Colonic mucosa (tissue), 4 donors: ENCODE measurements around the gene PDK2. TPM values are rescaled to one million over a fixed set of nuclear protein-coding genes. Genes with fewer than 3 reads are reported as not detected.

Experiments used
- DNase-seq: peaks from one replicate; pipeline ENCODE4 v3.0.0-alpha.2; 2020
- H3K27ac ChIP-seq: fragments of 200-600 bp; one replicate; pipeline ENCODE4 v1.8.0; 2021
- H3K27me3 ChIP-seq: fragments of 200-600 bp; one replicate; pipeline ENCODE4 v1.8.0; 2021
- H3K36me3 ChIP-seq: fragments of 200-600 bp; one replicate; pipeline ENCODE4 v1.8.0; 2021
- H3K4me1 ChIP-seq: fragments of 200-600 bp; one replicate; pipeline ENCODE4 v1.8.0; 2021; ENCODE audit warnings: mild to moderate bottlenecking
- H3K4me3 ChIP-seq: fragments of 200-600 bp; one replicate; pipeline ENCODE4 v1.8.0; 2021
- H3K9ac ChIP-seq, 2 donors: one replicate each; pipeline ENCODE4 v1.7.0; 2013; ENCODE audit warnings: control low read depth in 2 of 2, low read depth in 2 of 2, low read length in 2 of 2
- H3K9me3 ChIP-seq: fragments of 200-600 bp; one replicate; pipeline ENCODE4 v1.8.0; 2021
- CTCF ChIP-seq: fragments of 200-600 bp; IDR thresholded peaks from one replicate; pipeline ENCODE4 v1.8.0; 2022; ENCODE audit warnings: antibody characterized with exemption, mild to moderate bottlenecking
- intact Hi-C: fragments of 100-400 bp; cut with DNase I; formaldehyde crosslinking; loops from one replicate; pipeline ENCODE4 v1.14.1; 2022
- total RNA-seq, 2 donors: library from RNA; stranded (reverse); fragmentation: NEBNext Ultra II Directional in 1 of 2; extraction: Animal tissue kit (Norgen Biotek cat#: 25700) in 1 of 2; gene quantifications; one replicate each; pipeline ENCODE4 v1.2.1, GENCODE V29; 2021
- donor health status: healthy.
- donor health status: DM: no; HTN: no; CAD: no.
- donor health status: DM: no; HTN: no; CAD: no.

Gene PDK2
- total RNA-seq, 2 donors from 2014 or later, result 48.8 to 56.4 TPM

DNA sequence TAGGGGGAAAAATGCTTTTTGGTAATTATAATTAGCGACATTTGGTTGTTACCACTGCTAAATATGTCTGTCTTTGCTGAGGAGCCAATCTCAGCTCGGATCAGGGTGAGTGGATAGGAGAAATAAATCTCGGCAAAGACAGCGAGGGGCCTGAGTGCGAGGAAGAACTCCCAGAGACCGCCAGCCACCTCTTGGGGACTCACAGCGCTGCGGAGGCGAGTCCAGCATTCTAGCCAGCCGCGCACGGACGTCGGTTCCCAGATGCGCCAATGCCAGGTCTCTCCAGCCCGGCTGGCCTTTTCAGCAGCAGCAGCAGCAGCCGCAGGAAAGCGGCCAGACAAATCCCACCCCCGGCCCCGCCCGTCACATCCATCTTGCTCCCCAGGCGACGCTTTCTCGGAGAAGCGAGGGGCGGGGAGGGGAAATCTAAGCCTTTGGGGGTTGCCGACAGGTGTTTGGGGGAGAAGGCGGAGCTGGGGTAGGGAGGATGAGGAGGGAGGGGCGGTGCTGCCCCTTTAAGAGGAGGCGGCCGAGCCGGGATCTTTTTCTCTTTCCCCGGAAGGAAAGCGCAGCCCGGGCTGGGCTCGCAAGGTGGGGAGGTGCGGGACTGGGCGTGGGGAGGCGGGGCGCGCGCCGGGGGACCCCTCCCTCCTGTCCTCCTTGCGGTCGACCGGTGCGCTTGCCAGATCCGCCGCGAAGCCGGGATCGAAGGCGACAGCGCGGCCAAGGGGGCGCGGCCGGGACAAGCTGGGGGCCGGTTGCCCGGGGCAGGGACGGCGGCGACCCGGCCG lies 39.5 kb upstream of the PDK2 start, which contains the start of gene ITGA3:
ITGA3 (plus strand) TSS at position 685 of the 791 bp plus-strand sequence. CDS start 330 bp downstream, outside the sequence.
- Histone ChIP-seq H3K27me3 (no peaks in the 10 kb centered on the region), H3K27ac (peak within 1 kb of the TSS; percentile 94), H3K4me3 (peak within 1 kb of the TSS; percentile 72), H3K9me3 (no peaks in the 10 kb centered on the region), H3K9ac (peak within 1 kb of the TSS; percentile 65 to 90), H3K4me1 (peaks cover 20% of the 10 kb centered on the region), H3K36me3 (no peaks in the 10 kb centered on the region)
- peak; percentile 88 for DNase-seq
- TF ChIP-seq CTCF, result no peak
- intact Hi-C loops, result no loop called here

GRCh38 chr17:50056217-50056960 lies 38.8 kb upstream of the PDK2 start:
- peak; percentile 70 for DNase-seq
- Histone ChIP-seq H3K27me3 (no peaks in the 10 kb centered on the region), H3K4me1 (peaks cover 27% of the 10 kb centered on the region), H3K4me3 (peak overlapping the region; percentile 72), H3K36me3 (no peaks in the 10 kb centered on the region), H3K27ac (peak overlapping the region; percentile 94), H3K9me3 (no peaks in the 10 kb centered on the region), H3K9ac (peak overlapping the region; percentile 65 to 90)
- no peak for TF ChIP-seq CTCF
- intact Hi-C loops, result no loop called here

DNA sequence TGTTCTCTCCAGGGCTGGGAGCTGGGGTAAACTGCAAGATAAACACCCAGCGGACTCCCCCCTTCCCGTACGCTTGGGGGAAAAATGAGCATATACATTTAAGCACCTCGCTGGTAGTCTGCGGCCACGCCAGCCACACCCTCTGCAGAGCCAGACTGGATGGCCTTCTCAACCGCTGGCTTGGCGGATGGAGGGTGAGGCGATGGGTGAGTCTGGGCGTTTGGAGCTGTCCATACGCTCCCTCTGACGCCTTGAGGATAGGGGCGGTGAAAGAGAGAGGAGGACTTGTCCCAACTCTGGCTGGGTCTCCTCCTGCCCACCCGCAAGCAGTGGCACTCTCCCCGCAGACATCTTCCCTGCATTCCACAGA lies 38.2 kb upstream of the PDK2 start:
- intact Hi-C loops, result no loop called here
- H3K27me3 ChIP-seq, result no peaks in the 10 kb centered on the region
- DNase-seq, result peak; percentile 75
- H3K4me3 ChIP-seq, result peak overlapping the region; percentile 72
- no peaks in the 10 kb centered on the region for H3K9me3 ChIP-seq
- peaks cover 31% of the 10 kb centered on the region for H3K4me1 ChIP-seq
- TF ChIP-seq CTCF, result no peak
- peak overlapping the region; percentile 94 for H3K27ac ChIP-seq
- no peaks in the 10 kb centered on the region for H3K36me3 ChIP-seq
- peak overlapping the region; percentile 65 to 90 for H3K9ac ChIP-seq

- peak; percentile 86 for DNase-seq
- Histone ChIP-seq H3K27me3 (no peaks in the 10 kb centered on the region), H3K4me1 (peaks cover 37% of the 10 kb centered on the region), H3K9ac (peak overlapping the region; percentile 65 to 90), H3K27ac (peak overlapping the region; percentile 94), H3K4me3 (peak overlapping the region; percentile 72), H3K9me3 (no peaks in the 10 kb centered on the region), H3K36me3 (no peaks in the 10 kb centered on the region)
- TF ChIP-seq CTCF, result no peak
- intact Hi-C loops, result no loop called here
Measured at GRCh38 chr17:50057521-50057991, 37.6 kb upstream of the PDK2 start.

DNA sequence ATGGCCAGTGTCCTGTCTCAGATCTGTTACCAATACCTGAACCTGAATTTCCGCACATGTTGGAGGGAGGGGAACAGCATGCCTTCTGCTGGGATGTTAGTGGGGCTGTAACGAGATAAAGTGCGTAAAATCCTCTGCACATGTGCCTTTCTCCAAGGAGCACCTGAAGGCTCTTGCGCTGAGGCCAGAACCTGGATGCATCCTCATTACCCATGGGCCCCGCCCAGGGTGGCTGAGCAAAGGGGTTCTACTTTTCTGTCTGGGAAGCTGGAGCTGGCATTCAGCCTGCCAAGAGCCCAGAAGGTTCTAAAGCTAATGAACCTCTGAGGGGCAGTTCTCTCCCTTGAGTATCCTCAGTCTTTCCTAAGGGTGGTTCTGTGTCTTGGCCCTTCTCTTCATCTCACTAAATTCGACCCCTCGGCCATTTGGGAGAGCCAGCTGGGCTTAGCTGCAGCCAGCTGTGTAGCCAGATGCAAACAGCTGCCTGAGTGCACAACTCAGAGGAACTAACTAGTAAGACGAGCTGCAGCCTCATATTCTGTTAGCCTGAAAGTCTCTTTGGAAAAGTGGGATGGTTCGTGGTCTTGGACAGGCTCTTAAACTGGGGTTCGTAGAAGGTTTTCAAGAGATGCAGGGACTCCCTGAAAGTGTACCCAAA lies 36.7 kb upstream of the PDK2 start:
- Histone ChIP-seq H3K9ac (peak overlapping the region in 1 of 2 donors; percentile 75), H3K4me1 (peaks cover 37% of the 10 kb centered on the region), H3K36me3 (no peaks in the 10 kb centered on the region), H3K27me3 (no peaks in the 10 kb centered on the region), H3K4me3 (no peak overlapping the region), H3K27ac (peak overlapping the region; percentile 94), H3K9me3 (no peaks in the 10 kb centered on the region)
- no peak for TF ChIP-seq CTCF
- DNase-seq, result no peak
- intact Hi-C loops, result no loop called here
